Keratinocyte (primary cell): ENCODE results near the gene ADAMTSL1.

Source experiments
- CTCF ChIP-seq, 3 experiments: IDR thresholded peaks in 1 of 3; conservative IDR thresholded peaks in 1 of 3; optimal IDR thresholded peaks in 1 of 3; 2 replicates in 2 of 3; 3 replicates in 1 of 3; pipeline versions ENCODE3 to v1.5.1; 2011; ENCODE audit warnings: low read length in 3 of 3, mild to moderate bottlenecking in 3 of 3, moderate library complexity in 2 of 3, control low read depth in 1 of 3, inconsistent platforms in 1 of 3; ENCODE audit not compliant: insufficient read depth in 2 of 3; ENCODE audit errors: extremely low read depth in 1 of 3
- EZH2 ChIP-seq: IDR thresholded peaks from one replicate; pipeline ENCODE4 v1.6.1; 2012; ENCODE audit warnings: inconsistent platforms, mild to moderate bottlenecking, low read length, moderate library complexity

DNA sequence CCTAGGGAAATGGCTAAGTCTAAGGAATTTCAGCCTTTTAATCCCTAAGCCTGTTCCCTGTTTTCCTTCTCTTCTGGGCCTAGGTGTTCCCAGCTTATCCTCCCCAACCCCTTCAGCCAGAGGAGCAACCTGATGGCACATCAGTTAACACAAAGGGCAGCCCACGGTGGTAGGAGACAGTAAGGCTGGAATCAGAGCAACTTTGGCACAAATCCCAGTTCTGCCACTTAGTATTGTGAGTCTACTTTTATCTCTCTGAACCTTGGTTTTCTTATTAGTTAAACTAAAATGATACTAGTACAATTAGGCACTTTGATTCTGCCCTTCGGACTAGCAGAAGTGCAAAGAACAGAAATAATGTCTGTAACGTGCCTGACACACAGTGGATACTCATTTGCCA, 312.2 kb downstream of the ADAMTSL1 start:
- TF ChIP-seq CTCF (optimal IDR thresholded peaks at IDR 0.05 in 1 of 3, IDR thresholded peaks at IDR 0.05 in 1 of 3, conservative IDR thresholded peaks at IDR 0.05 in 1 of 3; ENCODE audit: extremely low read depth in 1 of 3, insufficient read depth in 2 of 3, low read length in 3 of 3) (no peak), EZH2 (no peak)
